IMR-90 (cell line): Measurements from ENCODE around the gene ECHS1. TPM values are rescaled to one million over a fixed set of nuclear protein-coding genes. Genes with fewer than 3 reads are reported as not detected.

ENCODE experiments used
- ATAC-seq: fragments of 200-7000 bp; cut with Tn5 transposase; 2 replicates; pipeline ENCODE4 v1.9.1; 2020; ENCODE audit warnings: low read depth, mild to moderate bottlenecking, moderate library complexity
- BruUV-seq: library from RNA; stranded (reverse); fragments of 400-500 nt; replicated peaks from 2 replicates; lab custom pipeline; 2021; lab: Mats Ljungman, UMichigan
- CTCF ChIA-PET: fragments of 300-600 bp; formaldehyde crosslinking; extraction: SDS; loops from one replicate; lab custom pipeline; 2021; ENCODE audit warnings: antibody characterized with exemption; lab: Yijun Ruan, JAX
- POLR2A ChIA-PET: fragments of 300-600 bp; sonication (Branson Sonifier 250); formaldehyde crosslinking; loops from one replicate; lab custom pipeline; 2022; ENCODE audit warnings: antibody characterized with exemption; ENCODE audit not compliant: unreplicated experiment; lab: Charles Lee
- DNase-seq: peaks from one replicate; pipeline ENCODE4 v3.0.0; 2013
- H2AFZ ChIP-seq: replicated peaks from 2 replicates; pipeline ENCODE3; 2013; ENCODE audit warnings: low read length, mild to moderate bottlenecking; ENCODE audit not compliant: poor library complexity
- H2AK5ac ChIP-seq: 2 replicates; pipeline ENCODE4 v1.6.1; 2013; ENCODE audit warnings: low read depth, low read length, inconsistent platforms
- H2AK9ac ChIP-seq: replicated peaks from 2 replicates; pipeline ENCODE3; 2013; ENCODE audit warnings: mild to moderate bottlenecking, low read depth, low read length, moderate library complexity; ENCODE audit not compliant: poor library complexity
- H2BK120ac ChIP-seq: 2 replicates; pipeline ENCODE4 v1.6.1; 2013; ENCODE audit warnings: low read depth, low read length, inconsistent platforms
- H2BK15ac ChIP-seq: 3 replicates; pipeline ENCODE4 v1.6.1; 2013; ENCODE audit warnings: low read depth, low read length, inconsistent platforms
- H2BK20ac ChIP-seq: 2 replicates; pipeline ENCODE4 v1.6.1; 2013; ENCODE audit warnings: low read depth, mild to moderate bottlenecking, inconsistent platforms, low read length, moderate library complexity
- H2BK5ac ChIP-seq: 2 replicates; pipeline ENCODE4 v1.6.1; 2013; ENCODE audit warnings: mild to moderate bottlenecking, low read depth, low read length, inconsistent platforms; ENCODE audit not compliant: poor library complexity, severe bottlenecking
- H3K14ac ChIP-seq: replicated peaks from 2 replicates; pipeline ENCODE4 v1.6.1; 2013; ENCODE audit warnings: low read depth, low read length, inconsistent platforms
- H3K18ac ChIP-seq: 2 replicates; pipeline ENCODE4 v1.6.1; 2013; ENCODE audit warnings: low read depth, low read length, control low read depth
- H3K23ac ChIP-seq: 2 replicates; pipeline ENCODE4 v1.6.1; 2013; ENCODE audit warnings: low read depth, low read length, inconsistent platforms
- H3K27ac ChIP-seq: 2 replicates; pipeline ENCODE4 v1.5.1; 2013; ENCODE audit warnings: mild to moderate bottlenecking, control low read depth, low read length; ENCODE audit not compliant: insufficient read depth
- H3K27me3 ChIP-seq: 2 replicates; pipeline ENCODE4 v1.6.1; 2013; ENCODE audit warnings: low read length; ENCODE audit not compliant: control insufficient read depth, insufficient read depth
- H3K36me3 ChIP-seq: 2 replicates; pipeline ENCODE4 v1.6.1; 2013; ENCODE audit warnings: low read length, mixed read lengths; ENCODE audit not compliant: control insufficient read depth, insufficient read depth
- H3K4ac ChIP-seq: 2 replicates; pipeline ENCODE4 v1.6.1; 2013; ENCODE audit warnings: low read depth, low read length, inconsistent platforms
- H3K4me1 ChIP-seq: 2 replicates; pipeline ENCODE4 v1.6.1; 2013; ENCODE audit warnings: low read length, mixed read lengths; ENCODE audit not compliant: control insufficient read depth, insufficient read depth
- H3K4me2 ChIP-seq: 2 replicates; pipeline ENCODE4 v1.6.1; 2013; ENCODE audit warnings: low read depth, mild to moderate bottlenecking, control low read depth, low read length, moderate library complexity
- H3K4me3 ChIP-seq: 2 replicates; pipeline ENCODE4 v1.5.1; 2013; ENCODE audit warnings: low read depth, mild to moderate bottlenecking, control low read depth, low read length, moderate library complexity; ENCODE audit not compliant: insufficient read depth
- H3K56ac ChIP-seq: 2 replicates; pipeline ENCODE4 v1.6.1; 2013; ENCODE audit warnings: low read length, inconsistent platforms; ENCODE audit not compliant: insufficient read depth; ENCODE audit errors: extremely low read depth
- H3K79me1 ChIP-seq, 2 experiments: 2 replicates each; pipeline ENCODE4 v1.6.1; 2013; ENCODE audit warnings: low read length in 2 of 2, inconsistent platforms in 1 of 2, low read depth in 1 of 2
- H3K9ac ChIP-seq: 2 replicates; pipeline ENCODE4 v1.6.1; 2013; ENCODE audit warnings: low read depth, low read length, control low read depth
- H3K9me1 ChIP-seq: 2 replicates; pipeline ENCODE4 v1.6.1; 2013; ENCODE audit warnings: low read length, inconsistent platforms; ENCODE audit not compliant: insufficient read depth
- H3K9me3 ChIP-seq: 2 replicates; pipeline ENCODE4 v1.6.1; 2013; ENCODE audit warnings: low read length; ENCODE audit not compliant: control insufficient read depth, insufficient read depth
- H4K20me1 ChIP-seq: 2 replicates; pipeline ENCODE4 v1.6.1; 2013; ENCODE audit warnings: low read length, inconsistent platforms; ENCODE audit not compliant: insufficient read depth
- H4K5ac ChIP-seq: 2 replicates; pipeline ENCODE4 v1.6.1; 2013; ENCODE audit warnings: mild to moderate bottlenecking, low read depth, low read length, control low read depth
- H4K8ac ChIP-seq, 2 experiments: 2 replicates each; pipeline ENCODE4 v1.6.1; 2013; ENCODE audit warnings: low read depth in 2 of 2, low read length in 2 of 2, control low read depth in 1 of 2, inconsistent platforms in 1 of 2
- H4K91ac ChIP-seq: 2 replicates; pipeline ENCODE4 v1.6.1; 2013; ENCODE audit warnings: low read depth, low read length, inconsistent platforms; ENCODE audit not compliant: insufficient read depth
- CEBPB ChIP-seq: IDR thresholded peaks from 2 replicates; pipeline ENCODE4 v1.6.1; 2012; ENCODE audit warnings: low read depth, low read length, improper control_type of control experiment
- CHD1 ChIP-seq: IDR thresholded peaks from 2 replicates; pipeline ENCODE4 v1.6.1; 2012; ENCODE audit warnings: low read depth, low read length, improper control_type of control experiment
- ELK1 ChIP-seq: fragments of 150-350 bp; IDR thresholded peaks from 2 replicates; pipeline ENCODE4 v1.6.1; 2016; ENCODE audit warnings: low read depth, mild to moderate bottlenecking, low read length, moderate library complexity, borderline replicate concordance
- FOS ChIP-seq: fragments of 150-350 bp; IDR thresholded peaks from 2 replicates; pipeline ENCODE4 v1.6.1; 2016; ENCODE audit warnings: low read depth, low read length
- MAFK ChIP-seq: IDR thresholded peaks from 2 replicates; pipeline ENCODE4 v1.6.1; 2012; ENCODE audit warnings: low read depth, low read length, improper control_type of control experiment
- MAZ ChIP-seq: IDR thresholded peaks from 2 replicates; pipeline ENCODE4 v1.6.1; 2012; ENCODE audit warnings: low read depth, mild to moderate bottlenecking, low read length, improper control_type of control experiment, moderate library complexity, borderline replicate concordance
- MXI1 ChIP-seq: IDR thresholded peaks from 2 replicates; pipeline ENCODE4 v1.6.1; 2012; ENCODE audit warnings: low read depth, mild to moderate bottlenecking, low read length, moderate library complexity, borderline replicate concordance
- NFE2L2 ChIP-seq: fragments of 150-350 bp; IDR thresholded peaks from 2 replicates; pipeline ENCODE4 v1.6.1; 2016; ENCODE audit warnings: low read depth, mild to moderate bottlenecking, low read length
- POLR2A ChIP-seq: IDR thresholded peaks from 2 replicates; pipeline ENCODE4 v1.6.1; 2012; ENCODE audit warnings: mild to moderate bottlenecking, low read depth, low read length
- RAD21 ChIP-seq: IDR thresholded peaks from 2 replicates; pipeline ENCODE4 v1.6.1; 2012; ENCODE audit warnings: low read length, improper control_type of control experiment
- SMC3 ChIP-seq: fragments of 150-350 bp; IDR thresholded peaks from 2 replicates; pipeline ENCODE4 v1.6.1; 2016; ENCODE audit warnings: low read depth, mild to moderate bottlenecking, antibody characterized with exemption, low read length, moderate library complexity
- USF2 ChIP-seq: fragments of 150-350 bp; IDR thresholded peaks from 2 replicates; pipeline ENCODE4 v1.6.1; 2017; ENCODE audit warnings: mild to moderate bottlenecking, antibody characterized with exemption, low read length, low read depth
- WGBS, 2 experiments: methylation state at CpG; one replicate each; pipeline versions ENCODE4 v1.1.5 to v1.1.7; 2013; ENCODE audit warnings: missing lambda C conversion rate in 2 of 2; ENCODE audit not compliant: insufficient read length in 1 of 2; ENCODE audit errors: extremely low coverage in 2 of 2; 5-methylcytosine and 5-hydroxymethylcytosine counted together
- dilution Hi-C: fragments of 300-500 bp; cut with HindIII; formaldehyde crosslinking; loops from one replicate; pipeline ENCODE4 v1.14.3; 2018; ENCODE audit warnings: low sequenced_read_pairs; ENCODE audit not compliant: unreplicated experiment
- in situ Hi-C: fragments of 300-500 bp; cut with MboI; formaldehyde crosslinking; loops from 3 replicates; pipeline ENCODE4 v1.14.3; 2019; ENCODE audit warnings: low sequenced_read_pairs, inconsistent platforms, mixed read lengths
- intact Hi-C: fragments of 100-400 bp; cut with micrococcal nuclease; formaldehyde crosslinking; loops from 2 replicates; pipeline ENCODE4 v1.10.0; 2022
- polyA plus RNA-seq, 3 experiments: library from polyadenylated mRNA; depleted of rRNA; stranded (reverse); fragments of >200 nt; gene quantifications; 2 replicates each; pipeline ENCODE4 v1.2.3, GENCODE V29; 2012; ENCODE audit warnings: low replicate concordance in 1 of 3
- total RNA-seq: library from RNA; depleted of rRNA; stranded (reverse); fragments of >200 nt; gene quantifications from 2 replicates; pipeline ENCODE4 v1.2.3, GENCODE V29; 2012
- TF ChIP-seq, protein P1 (sequence below): conservative IDR thresholded peaks from 2 replicates; pipeline ENCODE4 v1.5.1; 2012; ENCODE audit warnings: mild to moderate bottlenecking, low read depth, low read length, improper control_type of control experiment

The ECHS1 gene
- total and polyA plus RNA-seq, 2 of the 4 experiments (the other 2 are of a cell fraction): 60.8 to 84.2 TPM

DNA sequence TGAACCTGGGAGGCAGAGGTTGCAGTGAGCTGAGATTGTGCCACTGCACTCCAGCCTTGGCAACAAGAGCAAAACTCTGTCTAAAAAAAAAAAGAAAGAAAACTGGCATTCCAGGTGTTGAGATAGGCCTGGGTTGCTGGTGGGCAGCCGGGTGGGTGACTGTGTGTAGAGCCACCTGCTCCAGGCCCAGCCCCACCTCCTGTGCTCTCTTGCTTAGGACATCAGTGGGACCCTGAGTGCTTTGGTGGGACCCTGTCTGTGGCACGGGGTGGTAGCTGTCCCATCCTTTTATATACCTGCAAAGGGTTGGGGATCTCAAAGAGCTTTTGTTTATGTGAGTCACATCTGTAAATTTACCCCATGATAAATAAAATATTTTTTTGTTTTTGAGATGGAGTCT is 12.1 kb upstream of the ECHS1 start:
- Histone ChIP-seq H3K4me3 (no peak overlapping the region), H3K14ac (no peak overlapping the region), H4K91ac (no peak overlapping the region), H3K27me3 (no peaks in the 10 kb centered on the region), H3K23ac (no peak overlapping the region), H2BK5ac (no peak overlapping the region), H4K5ac (no peak overlapping the region), H3K27ac (no peak overlapping the region), H3K9me3 (no peaks in the 10 kb centered on the region), H3K18ac (no peak overlapping the region), H4K20me1 (no peaks in the 10 kb centered on the region), H2AK5ac (no peak overlapping the region), H3K4me1 (no peaks in the 10 kb centered on the region), H2BK20ac (no peak overlapping the region), H2AFZ (no peak overlapping the region), H4K8ac (no peak overlapping the region), H2AK9ac (no peak overlapping the region), H3K9ac (no peak overlapping the region), H3K56ac (no peak overlapping the region), H3K79me1 (peaks cover 0 to 2% of the 10 kb centered on the region in 2 experiments; a peak in 2 of 4 replicates), H2BK15ac (no peak overlapping the region), H3K36me3 (peaks cover 11% of the 10 kb centered on the region), H3K4ac (no peak overlapping the region), H2BK120ac (no peak overlapping the region), H3K9me1 (peaks cover 1% of the 10 kb centered on the region; the same call in 1 of the 2 replicates), H3K4me2 (no peak overlapping the region)
- CTCF ChIA-PET: no interaction called here
- intact Hi-C loops (no loop called here), in situ Hi-C loops (no loop called here), dilution Hi-C loops (no loop called here)
- TF ChIP-seq RAD21: no peak
- TF ChIP-seq CHD1: no peak
- TF ChIP-seq, protein P1, sequence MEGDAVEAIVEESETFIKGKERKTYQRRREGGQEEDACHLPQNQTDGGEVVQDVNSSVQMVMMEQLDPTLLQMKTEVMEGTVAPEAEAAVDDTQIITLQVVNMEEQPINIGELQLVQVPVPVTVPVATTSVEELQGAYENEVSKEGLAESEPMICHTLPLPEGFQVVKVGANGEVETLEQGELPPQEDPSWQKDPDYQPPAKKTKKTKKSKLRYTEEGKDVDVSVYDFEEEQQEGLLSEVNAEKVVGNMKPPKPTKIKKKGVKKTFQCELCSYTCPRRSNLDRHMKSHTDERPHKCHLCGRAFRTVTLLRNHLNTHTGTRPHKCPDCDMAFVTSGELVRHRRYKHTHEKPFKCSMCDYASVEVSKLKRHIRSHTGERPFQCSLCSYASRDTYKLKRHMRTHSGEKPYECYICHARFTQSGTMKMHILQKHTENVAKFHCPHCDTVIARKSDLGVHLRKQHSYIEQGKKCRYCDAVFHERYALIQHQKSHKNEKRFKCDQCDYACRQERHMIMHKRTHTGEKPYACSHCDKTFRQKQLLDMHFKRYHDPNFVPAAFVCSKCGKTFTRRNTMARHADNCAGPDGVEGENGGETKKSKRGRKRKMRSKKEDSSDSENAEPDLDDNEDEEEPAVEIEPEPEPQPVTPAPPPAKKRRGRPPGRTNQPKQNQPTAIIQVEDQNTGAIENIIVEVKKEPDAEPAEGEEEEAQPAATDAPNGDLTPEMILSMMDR: no peak
- TF ChIP-seq MAFK: no peak
- TF ChIP-seq MAZ: no peak
- no peak for TF ChIP-seq FOS
- TF ChIP-seq CEBPB: no peak
- no peak for TF ChIP-seq USF2
- no peak for TF ChIP-seq MXI1
- no peak for TF ChIP-seq POLR2A
- TF ChIP-seq NFE2L2: no peak
- no peak for TF ChIP-seq SMC3
- no peak for TF ChIP-seq ELK1
- no CpG with 5 or more reads among the region's 2 CpGs for WGBS, 2 experiments
- POLR2A ChIA-PET: no interaction called here
- ATAC-seq: no peak
- no TSS peak for BruUV-seq
- DNase-seq: no peak
